NCI-H748 (cell line): ENCODE results near the gene PDXK.
"Not testable (repeated sequence)": the region's sequence is repeated elsewhere in the genome, so short reads cannot be mapped to it uniquely, and the experiment has no call there.

Experiments used
- DNase-seq: peaks from one replicate; lab custom pipeline; 2025; ENCODE audit not compliant: unreplicated experiment; lab: John Stamatoyannopoulos, UW

Gene PDXK

DNA sequence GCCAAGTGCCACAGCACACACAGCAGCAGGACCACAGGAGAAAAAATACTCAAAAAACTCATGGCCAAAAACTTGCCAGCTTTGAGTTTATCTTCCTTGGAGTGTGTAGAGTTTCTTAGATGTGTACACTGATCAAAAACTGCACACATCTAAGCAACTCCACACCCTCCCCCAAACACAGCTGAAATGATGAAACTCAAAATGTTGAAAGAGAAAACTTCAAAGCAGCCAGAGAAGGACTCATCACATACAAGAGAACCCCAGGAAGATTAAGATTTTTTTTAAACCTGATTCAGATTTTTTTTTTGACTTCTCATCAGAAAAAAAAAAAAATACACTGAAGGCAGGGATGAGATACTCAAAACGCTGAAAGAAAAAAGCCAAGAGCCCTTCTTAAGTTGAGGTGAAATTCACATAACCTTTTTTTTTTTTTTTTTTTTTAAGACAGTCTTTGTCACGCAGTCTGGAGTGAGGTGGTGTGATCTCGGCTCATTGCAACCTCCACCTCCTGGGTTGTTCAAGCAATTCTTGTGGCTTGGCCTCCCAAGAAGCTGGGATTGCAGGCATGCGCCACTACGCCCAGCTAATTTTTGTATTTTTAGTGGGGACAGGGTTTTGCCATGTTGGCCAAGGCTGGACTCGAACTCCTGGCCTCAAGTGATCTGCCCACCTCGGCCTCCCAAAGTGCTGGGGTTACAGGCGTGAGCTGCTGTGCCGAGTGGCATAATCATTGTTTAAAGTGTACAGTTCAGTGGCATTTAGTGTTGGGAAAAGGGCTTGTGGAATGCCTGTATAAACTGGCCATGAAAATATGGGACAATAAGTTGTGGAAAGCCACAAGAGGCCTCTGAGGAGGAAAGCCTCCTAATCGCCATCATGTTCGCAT lies 20.9 kb upstream of the PDXK start:
- DNase-seq, result no peak

DNA sequence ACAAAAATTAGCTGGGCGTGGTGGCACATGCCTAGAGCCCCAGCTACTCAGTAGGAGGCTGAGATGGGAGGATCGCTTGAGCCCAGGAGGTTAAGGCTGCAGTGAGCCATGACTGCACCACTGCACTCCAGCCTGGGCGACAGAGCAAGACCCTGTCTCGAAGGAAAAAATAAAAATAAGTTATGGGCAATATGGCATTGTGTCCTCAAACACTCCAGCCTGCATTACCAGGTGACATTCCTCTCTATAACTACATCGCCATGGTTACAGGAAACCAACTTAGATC lies 19.5 kb upstream of the PDXK start:
- not testable (repeated sequence) for DNase-seq

DNA sequence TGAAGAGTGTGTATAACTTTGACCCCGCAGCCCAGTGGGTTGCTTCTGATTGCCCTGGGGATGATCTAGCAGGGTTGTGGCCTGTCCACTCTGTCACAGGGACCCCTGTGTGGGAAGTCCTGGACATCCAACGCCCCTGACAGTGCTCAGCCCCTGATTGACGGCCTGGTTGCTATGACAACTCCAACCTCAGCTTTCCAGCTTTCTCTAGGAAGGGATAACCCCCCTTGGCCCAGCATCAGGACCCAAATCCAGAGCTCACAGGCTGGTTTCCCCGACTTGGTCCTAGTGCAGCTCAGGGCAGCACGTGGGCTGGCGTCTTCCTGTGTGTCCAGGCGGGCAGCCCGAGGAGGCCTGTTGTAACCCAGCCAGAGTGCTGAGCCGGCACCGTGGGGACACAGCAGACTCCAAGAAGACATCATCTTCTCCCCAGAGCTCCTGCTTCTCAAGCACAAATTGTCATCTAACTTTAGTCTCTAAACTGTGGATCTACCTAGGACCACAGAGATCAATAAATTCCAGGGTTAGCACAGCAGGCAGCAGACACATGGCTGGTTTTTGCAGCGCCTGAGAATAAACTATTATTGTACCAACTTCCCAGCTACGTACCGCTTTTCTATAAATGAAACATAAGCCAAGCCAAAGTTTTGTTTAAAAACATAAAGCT lies 18.9 kb upstream of the PDXK start:
- no peak for DNase-seq

DNA sequence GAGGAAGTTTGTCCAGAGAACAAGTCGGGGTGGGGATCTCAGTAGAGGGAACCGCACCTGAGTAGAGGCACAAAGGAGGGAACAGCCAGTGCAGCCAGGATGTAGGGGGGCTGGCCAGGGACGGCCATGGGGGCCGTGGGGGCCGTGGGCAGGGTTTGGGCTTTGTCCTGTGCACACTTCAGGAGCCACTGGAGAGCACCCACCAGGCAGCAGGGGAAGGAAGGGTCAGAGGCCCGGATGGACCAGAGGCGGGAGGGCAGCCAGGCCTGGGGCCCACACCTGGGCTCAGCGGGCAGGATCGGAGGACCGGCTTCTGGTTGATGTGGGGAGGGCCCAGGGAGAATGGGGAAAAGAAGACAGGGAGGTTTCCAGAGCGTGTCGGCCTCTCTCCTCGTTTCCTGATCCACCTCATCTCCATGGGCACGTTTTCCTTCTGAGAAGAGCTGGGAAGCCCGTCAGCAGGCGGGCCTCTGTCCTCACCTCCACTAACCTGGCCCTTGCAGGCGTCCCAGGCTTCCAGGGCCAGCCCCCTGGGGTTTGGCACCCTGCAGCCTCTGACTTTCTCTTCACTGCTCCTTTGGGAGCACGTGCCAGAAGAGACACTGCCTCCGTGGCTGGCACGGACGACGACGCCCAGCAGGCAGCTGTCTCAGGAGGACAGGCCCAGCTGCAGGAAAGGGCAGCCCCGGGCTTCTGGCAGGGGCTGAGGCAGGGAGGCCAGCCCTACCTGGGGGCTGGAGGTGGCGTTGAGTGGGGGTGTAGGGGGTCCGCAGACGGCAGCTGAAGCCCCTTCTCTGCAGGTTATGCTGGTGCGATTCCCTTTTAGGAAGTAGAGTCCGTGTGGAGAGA lies 16.8 kb upstream of the PDXK start:
- DNase-seq, result no peak

DNA sequence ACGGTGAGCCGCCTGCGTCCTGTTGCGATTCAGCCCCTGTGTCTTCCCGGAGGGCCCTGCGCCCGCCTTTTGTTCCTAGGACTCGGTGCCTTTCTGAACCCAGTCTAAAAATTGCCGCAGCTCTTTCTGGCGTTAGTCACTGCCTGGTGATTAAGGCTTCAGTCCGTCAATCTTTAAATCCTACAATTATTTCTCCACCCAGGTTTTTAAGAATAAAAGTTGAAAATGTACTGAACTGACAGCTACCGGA lies 16.2 kb upstream of the PDXK start:
- DNase-seq, result no peak

DNA sequence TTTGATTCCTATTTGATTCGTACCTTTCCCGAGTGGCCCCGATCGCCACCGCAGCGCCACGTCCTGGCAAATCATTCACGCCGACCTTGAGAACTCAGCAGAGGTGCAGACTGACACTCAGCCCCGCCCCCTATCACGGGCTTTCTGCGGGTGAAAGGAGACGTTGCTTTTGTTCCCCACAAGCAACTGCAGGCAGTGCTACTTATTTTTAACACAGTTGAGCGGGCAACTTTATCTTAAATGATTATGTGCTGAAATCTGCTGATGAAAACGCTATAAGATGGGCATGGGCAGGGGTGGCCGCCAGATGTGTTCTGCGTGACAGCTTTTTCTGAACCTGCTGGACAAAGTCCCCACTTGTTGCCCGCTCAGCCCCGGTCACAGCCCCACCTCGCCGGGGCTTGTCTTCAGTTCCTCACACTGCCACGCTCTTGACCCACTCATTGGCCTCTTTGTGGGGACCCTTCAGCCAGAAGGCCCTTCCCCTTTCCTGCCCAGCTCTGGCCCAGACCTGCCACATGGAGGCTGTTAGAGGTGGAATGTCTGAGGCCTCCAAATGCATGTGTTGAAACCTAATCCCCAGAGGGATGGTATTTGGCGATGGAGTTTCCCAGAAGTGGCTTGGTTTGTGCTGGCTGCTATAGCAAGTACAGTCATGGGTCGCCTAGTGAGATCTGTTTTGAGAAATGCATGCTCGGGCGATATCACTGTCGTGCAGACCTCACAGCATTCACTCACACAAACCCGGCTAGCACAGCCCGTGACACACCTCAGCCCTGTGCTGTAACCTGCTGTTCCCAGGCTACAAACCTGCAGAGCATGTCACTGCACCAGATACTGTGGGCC lies 15.7 kb upstream of the PDXK start:
- DNase-seq, result no peak

DNA sequence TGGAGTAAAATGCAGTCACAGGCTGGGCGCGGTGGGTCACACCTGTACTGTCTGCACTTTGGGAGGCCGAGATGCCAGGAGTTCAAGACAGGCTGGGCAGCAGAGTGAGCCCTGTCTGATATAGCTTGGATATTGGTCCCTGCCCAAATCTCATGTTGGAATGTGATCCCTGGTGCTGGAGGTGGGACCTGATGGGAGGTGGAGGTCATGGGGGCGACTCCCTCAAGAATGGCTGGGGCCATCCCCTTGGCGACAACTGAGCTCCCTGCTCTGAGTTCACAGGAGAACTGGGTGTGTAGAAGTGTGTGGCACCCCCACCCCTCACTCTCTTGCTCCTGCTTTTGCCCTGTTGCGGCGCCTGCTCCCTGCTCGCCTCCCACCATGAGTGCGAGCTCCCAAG lies 11.5 kb upstream of the PDXK start:
- DNase-seq, result no peak

DNA sequence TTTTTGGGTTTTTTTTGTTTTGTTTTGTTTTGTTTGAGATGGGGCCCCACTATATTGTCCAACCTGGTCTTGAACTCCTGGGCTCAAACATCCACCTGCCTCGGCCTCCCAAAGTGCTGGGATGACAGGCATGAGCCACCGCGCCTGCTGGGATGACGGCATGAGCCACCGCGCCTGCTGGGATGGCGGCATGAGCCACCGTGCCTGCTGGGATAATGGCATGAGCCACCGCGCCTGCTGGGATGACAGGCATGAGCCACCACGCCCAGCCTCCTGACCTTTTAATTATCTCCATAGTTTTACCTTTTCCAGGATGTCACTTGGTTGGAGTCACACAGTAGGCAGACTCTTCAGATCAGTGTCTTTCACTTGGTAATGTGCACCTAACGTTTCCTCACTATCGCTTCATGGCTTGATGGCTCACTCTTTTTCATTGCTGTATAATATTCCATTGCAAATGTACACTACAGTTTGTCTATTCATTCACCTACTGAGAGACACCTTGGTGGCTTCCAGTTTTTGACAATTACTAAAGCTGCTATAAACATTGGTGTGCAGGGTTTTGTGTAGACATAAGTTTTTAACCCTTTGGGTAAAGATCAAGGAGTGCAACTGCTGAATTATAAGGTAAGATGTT lies 10.1 kb upstream of the PDXK start:
- no peak for DNase-seq

DNA sequence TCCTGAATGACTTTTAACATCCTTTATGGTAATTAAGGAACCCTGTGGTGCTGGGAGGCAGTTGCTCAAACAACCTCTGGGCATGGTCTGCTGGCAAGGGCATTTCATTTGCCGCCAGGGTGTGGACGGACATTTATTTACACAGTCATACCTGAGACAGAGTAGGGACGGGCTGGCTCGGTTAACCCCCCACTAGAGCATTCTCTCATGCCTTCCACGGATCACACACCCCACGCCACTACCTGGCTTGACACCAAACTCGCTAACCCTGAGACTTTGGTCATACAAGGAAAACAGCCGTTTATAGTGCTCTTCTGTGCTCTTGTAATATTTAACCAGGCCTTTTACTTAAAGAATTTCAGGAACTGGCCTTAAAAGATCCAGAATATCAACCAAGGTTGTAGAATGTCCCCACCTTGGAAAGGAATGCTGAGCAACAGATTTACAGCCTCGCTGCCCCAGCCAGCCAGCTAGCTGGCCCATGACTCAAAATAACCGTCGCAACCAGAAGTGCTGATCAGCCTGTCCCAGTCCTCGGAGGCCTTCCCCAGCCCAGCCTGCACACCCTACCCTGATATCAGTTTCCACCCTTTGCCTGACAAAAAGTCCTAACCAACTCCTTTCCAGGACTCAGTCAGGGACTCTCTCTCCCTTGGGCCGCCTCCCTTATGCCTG lies 6.5 kb upstream of the PDXK start:
- peak; percentile 80 for DNase-seq

DNA sequence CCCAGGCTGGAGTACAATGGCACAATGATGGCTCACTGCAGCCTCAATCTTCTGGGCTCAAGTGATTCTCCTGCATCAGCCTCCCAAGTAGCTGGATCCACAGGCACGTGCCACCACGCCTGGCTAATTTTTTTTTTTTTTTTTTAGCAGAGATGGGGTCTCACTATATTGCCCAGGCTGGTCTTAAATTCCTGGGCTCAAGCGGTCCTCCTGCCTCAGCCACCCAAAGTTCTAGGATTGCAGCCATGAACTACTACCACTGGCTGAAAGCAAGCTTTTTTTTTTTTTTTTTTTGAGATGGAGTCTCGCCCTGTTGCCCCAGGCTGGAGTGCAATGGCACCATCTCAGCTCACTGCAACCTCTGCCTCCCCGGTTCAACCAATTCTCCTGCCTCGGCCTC lies 5.8 kb upstream of the PDXK start:
- not testable (repeated sequence) for DNase-seq

DNA sequence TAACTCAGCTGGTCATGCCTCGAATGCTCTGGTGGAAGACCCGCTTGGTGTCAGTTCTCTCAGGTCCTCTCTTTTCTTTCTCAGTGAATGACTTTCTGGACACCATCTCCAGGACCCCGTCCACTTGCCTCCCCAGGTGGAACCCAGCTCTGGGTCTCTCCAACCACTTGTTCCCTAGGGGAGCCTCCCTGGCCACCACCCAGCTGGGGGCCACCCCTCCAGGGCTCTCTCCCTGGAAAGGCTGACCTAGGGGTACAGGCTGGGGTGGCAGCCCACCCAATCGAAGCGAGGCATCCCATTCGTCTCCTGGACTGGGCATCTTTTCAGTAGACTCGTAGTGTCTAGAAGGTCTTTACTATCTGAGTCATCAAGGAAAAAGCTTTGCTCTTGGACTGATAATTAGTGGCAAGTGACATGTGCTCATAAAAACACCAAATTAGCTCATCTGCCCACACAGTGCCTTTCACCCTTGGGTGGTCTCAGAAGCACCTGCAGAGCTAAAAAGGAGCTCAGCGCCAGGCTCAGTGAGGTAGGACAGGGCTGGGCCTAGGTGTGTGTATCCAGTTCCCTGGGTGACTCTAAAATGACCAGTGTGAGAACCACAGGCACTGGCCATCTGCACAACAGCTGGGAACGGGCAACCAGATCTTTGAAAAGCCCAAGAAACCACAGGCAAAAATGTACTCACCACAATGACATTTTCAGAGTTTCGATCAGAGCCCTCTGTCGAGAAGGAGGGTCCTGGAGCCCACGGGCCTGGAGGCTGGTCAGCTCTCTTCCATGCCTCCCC lies 2.4 kb upstream of the PDXK start:
- DNase-seq, result no peak

DNA sequence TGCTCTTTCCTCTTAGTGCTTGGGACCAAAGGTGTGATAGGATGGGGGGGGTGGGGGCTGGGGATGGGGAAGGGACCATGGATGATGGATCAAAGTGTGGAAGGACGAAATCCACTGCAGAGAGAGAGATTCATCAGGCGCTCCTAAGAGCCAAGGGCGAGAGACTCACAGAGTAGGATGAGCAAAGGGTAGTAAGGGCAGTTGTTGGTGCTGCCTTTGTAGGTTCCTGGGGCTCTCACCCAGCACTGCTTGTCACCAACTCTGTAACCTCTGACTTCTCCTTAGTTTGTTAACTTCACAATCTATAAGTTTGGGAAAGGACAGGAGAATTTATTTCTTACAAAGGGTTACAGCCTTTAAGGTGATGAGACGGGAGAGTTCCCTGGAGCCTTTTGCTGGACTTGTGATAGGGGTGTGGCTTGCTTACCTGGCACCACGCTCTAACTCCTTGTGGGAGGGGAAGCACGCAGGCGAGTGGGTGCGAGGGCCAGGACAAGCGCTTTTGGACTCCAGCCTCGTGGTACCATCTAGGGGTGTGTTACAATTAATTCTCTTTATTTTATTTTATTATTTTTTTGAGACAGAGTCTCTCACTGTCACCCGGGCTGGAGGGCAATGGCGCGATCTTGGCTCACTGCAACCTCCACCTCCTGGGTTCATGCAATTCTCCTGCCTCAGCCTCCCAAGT lies 1.6 kb upstream of the PDXK start:
- no peak for DNase-seq

DNA sequence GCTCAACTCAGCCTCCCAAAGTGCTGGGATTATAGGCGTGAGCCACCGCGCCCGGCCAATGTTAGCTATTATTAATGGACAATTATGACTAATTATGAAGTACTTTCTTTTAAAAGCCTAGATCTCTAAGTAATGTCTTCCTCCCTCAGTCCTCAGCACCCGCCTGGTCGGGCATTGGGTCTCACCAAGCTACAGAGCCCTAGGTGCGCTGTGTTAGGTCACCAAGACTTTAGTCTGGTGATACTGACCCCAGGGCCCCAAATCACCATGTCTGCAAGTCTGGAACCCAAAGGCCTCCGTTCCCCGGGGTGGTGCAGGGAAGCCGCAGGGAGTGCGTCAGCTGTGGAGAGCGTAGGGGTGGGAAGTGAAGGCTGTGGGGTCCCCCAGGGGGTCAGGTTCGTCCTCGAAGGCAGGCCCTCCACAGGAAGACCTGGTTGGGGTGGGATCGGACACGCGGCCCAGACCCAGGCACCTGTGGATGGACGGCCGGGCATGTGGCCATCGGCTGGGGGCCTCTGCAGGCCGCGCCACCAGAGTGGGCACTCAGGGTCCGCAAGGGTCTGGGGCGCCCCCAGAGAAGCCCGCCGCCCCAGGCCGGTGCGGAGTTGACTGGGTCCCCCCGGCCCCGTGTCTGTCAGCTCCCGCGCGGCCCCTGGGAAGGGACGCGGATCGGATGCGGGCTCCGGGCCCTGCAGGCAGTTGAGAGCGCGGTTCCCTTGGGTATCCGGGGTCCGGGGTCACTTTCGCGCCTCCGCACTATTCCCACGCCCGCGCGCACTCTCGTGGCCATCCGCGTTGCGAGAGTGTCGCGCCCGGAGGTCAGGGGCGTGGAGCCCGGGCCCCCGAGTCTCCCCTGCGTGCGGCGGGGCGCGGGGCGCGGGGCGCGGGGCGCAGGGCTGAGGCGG lies 710 bp upstream of the PDXK start:
- DNase-seq, result no peak

DNA sequence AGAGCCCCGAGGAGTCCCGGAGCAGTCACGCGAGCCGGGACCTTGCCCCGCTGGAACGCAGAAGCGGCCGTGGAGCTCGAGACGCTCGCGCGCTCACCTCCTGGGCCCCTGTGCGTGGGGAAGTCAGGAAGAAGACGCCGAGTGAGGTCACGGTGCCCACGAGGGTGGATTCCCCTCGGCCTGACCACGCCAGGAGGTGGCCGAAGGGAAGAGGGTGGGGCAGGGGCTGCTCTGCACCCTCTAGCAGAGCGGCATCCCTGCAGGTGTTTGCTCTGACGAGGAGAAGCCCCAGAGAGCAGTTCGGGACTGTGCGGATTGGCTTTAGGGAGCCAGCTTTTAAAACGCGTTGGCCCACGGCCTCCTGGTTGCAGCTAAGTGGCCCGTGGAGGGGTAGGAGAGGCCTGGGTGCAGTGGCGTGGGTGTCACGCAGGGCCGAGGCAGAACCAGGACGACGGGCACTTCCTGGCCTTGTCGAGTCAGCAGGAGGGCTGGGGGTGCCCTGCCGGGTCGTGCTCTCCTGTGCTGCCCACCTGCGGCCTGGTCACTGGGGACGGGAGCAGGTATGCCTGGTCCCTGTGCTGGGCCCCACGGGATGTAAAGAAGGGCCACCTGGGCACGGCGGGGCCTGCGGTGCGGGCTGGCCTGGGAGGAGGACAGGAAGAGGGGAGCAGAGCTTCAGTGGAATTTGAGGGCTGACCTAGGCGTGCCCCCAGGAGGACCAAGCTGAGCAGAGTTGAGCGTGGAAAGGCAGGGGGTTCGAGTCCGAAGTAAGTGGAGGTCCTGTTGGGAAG lies 1.0 kb downstream of the PDXK start:
- DNase-seq, result peak; percentile 34

DNA sequence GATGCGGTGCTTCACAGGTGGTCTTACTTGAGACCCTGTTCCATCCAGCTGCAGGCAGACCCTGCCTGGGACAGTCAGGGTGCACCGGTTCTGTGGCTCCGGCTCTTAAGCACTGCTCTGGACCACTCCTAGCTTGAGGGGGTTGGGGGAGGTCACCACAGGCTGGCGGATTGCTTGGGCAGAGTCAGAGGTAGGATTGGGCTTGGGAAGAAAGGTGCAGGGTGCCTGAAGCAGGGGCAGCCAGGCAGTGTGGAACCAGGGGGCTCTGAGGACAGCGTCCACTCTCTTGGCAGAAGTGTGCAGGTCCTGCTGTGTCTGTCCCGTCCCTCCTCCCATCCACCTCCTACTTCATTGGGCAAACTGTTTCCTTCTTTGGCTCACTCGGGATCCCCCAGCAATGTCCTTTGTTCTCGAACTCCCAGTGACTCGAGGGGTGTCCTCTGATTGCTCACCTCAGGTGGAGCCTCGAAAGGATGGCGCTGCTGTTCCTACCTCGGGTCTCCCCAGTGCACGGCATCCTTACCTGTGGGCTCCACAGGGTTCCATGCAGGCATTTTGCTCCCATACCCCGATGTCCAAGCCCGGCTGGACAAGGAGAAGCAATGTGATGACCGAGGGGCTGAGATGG lies 1.7 kb downstream of the PDXK start:
- no peak for DNase-seq

DNA sequence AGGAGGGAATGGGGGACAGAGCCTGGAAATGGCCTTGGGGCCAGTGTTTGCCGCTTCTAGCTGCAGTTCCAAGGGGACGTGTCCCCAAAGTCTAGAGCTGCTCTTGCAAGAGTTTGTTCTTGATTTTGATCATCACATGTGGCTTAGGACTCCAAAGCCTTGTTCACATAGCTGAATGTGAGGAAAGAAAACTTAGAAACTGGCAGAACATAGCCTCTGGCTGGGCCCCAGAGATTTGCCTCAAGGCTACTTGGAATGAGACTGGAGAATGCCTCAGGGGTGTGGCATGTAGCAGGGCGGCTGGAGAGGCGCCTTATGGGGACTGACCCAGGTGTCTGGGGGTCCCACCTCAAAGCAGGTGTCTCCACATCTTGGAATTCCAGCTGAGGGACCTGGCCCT lies 2.3 kb downstream of the PDXK start:
- DNase-seq, result no peak

DNA sequence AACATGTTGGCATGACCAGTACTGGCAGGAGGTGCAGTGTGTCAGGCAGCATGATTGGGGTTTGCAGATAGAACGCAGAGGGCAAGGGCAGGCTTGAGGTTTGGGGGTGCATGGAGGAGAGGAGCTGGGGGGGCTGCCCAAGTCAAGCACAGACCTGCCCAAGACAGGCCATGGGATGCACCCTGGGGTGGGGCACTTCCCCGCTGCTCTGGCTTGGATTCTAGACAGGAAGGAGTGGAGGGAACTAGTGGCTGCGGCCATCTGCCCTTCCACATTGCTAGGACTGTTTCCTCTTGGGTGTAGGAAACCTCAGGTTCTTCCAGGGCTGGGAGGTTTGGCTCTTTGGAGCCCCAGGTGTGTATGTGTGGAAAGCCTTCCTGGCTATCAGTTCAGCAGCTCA lies 3.0 kb downstream of the PDXK start:
- no peak for DNase-seq
